Esophagus squamous epithelium (tissue), 5 donors: ENCODE results near the gene KCNH1. TPM values are rescaled to one million over a fixed set of nuclear protein-coding genes. Genes with fewer than 3 reads are reported as not detected.

Experiments
- DNase-seq: peaks from one replicate; lab custom pipeline; 2025; lab: John Stamatoyannopoulos, UW
- H3K27ac ChIP-seq, 4 donors: fragments of 200-600 bp; sonication (generic); one replicate each; pipeline ENCODE4 v1.5.1; 2016 to 2019; ENCODE audit warnings: mild to moderate bottlenecking in 1 of 4
- H3K27me3 ChIP-seq, 4 donors: fragments of 200-600 bp; sonication (generic); 1 replicate in 3 of 4; 2 replicates in 1 of 4; pipeline versions ENCODE4 v1.5.1 to v1.6.0; 2017 to 2021; ENCODE audit warnings: antibody characterized with exemption in 1 of 4
- H3K36me3 ChIP-seq, 3 donors: fragments of 200-600 bp; sonication (generic); one replicate each; pipeline ENCODE4 v1.5.1; 2016 to 2019
- H3K4me1 ChIP-seq, 3 donors: fragments of 200-600 bp; sonication (generic); one replicate each; pipeline ENCODE4 v1.5.1; 2017 to 2019
- H3K4me3 ChIP-seq, 4 donors: fragments of 200-600 bp; sonication (generic); 1 replicate in 3 of 4; 2 replicates in 1 of 4; pipeline ENCODE4 v1.5.1; 2016 to 2019; ENCODE audit warnings: mild to moderate bottlenecking in 2 of 4, moderate library complexity in 1 of 4
- H3K9me3 ChIP-seq, 3 donors: fragments of 200-600 bp; sonication (generic); one replicate each; pipeline ENCODE4 v1.5.1; 2016 to 2019
- CTCF ChIP-seq, 6 experiments: fragments of 450-650 bp in 4 of 6; fragments of 200-600 bp in 2 of 6; sonication (generic) in 2 of 6; IDR thresholded peaks; one replicate each; pipeline ENCODE4 v1.5.1; 2016 to 2019; ENCODE audit warnings: antibody characterized with exemption in 6 of 6, mild to moderate bottlenecking in 4 of 6, moderate library complexity in 4 of 6
- POLR2A ChIP-seq, 4 donors: fragments of 450-650 bp; IDR thresholded peaks; one replicate each; pipeline ENCODE4 v1.6.1; 2017; ENCODE audit warnings: antibody characterized with exemption in 4 of 4, mild to moderate bottlenecking in 4 of 4, moderate library complexity in 3 of 4
- WGBS, 2 donors: methylation state at CpG; one replicate each; pipeline ENCODE4 v1.1.5; 2018; 5-methylcytosine and 5-hydroxymethylcytosine counted together
- intact Hi-C: fragments of 100-400 bp; cut with DNase I; formaldehyde crosslinking; loops from one replicate; pipeline ENCODE4 v1.15.0; 2022
- total RNA-seq, 4 donors: library from RNA; depleted of rRNA; stranded (reverse); fragments of >200 nt; gene quantifications; one replicate each; pipeline ENCODE4 v1.1.0, GENCODE V29; 2016
- donor health status: DM: yes; HTN: yes; CAD: no.

Gene KCNH1
- total RNA-seq, 4 donors from 2014 or later, result 0.57 to 1.0 (median 0.83) TPM; not detected in 1

- Histone ChIP-seq H3K4me3 (no peak overlapping the region), H3K4me1 (no peaks in the 10 kb centered on the region), H3K9me3 (peaks cover 0 to 11% (median 0%) of the 10 kb centered on the region in 3 donors), H3K36me3 (no peaks in the 10 kb centered on the region), H3K27ac (no peak overlapping the region), H3K27me3 (peaks cover 0 to 14% (median 0%) of the 10 kb centered on the region in 4 donors)
- WGBS, 2 donors, result 70 to 79% methylated on average over 1 of the region's 1 CpG
- intact Hi-C loops, result no loop called here
- TF ChIP-seq POLR2A (IDR thresholded peaks at IDR 0.05), result no peak
- no peak for TF ChIP-seq CTCF (IDR thresholded peaks at IDR 0.05)
- no peak for DNase-seq
Measured at GRCh38 chr1:211158866-211159265, 24.9 kb upstream of the KCNH1 start.

- no peak for DNase-seq
- no peak overlapping the region for H3K4me3 ChIP-seq
- intact Hi-C loops, result no loop called here
- no peaks in the 10 kb centered on the region for H3K36me3 ChIP-seq
- H3K27ac ChIP-seq, result no peak overlapping the region
- H3K4me1 ChIP-seq, result no peaks in the 10 kb centered on the region
- 79 to 90% methylated on average over 2 of the region's 2 CpGs for WGBS, 2 donors
- no peak for TF ChIP-seq POLR2A (IDR thresholded peaks at IDR 0.05)
- TF ChIP-seq CTCF (IDR thresholded peaks at IDR 0.05), result no peak
- H3K27me3 ChIP-seq, result no peaks in the 10 kb centered on the region
- peaks cover 0 to 11% (median 0%) of the 10 kb centered on the region in 3 donors for H3K9me3 ChIP-seq
Measured at GRCh38 chr1:211155040-211155439, 21.1 kb upstream of the KCNH1 start.

GRCh38 chr1:211153932-211154331, 20.0 kb upstream of the KCNH1 start:
- peaks cover 0 to 11% (median 0%) of the 10 kb centered on the region in 3 donors for H3K9me3 ChIP-seq
- no peaks in the 10 kb centered on the region for H3K27me3 ChIP-seq
- intact Hi-C loops, result no loop called here
- no peaks in the 10 kb centered on the region for H3K36me3 ChIP-seq
- DNase-seq, result no peak
- TF ChIP-seq POLR2A (IDR thresholded peaks at IDR 0.05), result no peak
- TF ChIP-seq CTCF (IDR thresholded peaks at IDR 0.05), result no peak
- 30 to 42% methylated on average over 1 of the region's 1 CpG for WGBS, 2 donors
- H3K27ac ChIP-seq, result no peak overlapping the region
- no peak overlapping the region for H3K4me3 ChIP-seq
- H3K4me1 ChIP-seq, result no peaks in the 10 kb centered on the region

GRCh38 chr1:211148366-211148765, 14.4 kb upstream of the KCNH1 start:
- Histone ChIP-seq H3K4me3 (no peak overlapping the region), H3K27ac (no peak overlapping the region), H3K9me3 (no peaks in the 10 kb centered on the region), H3K36me3 (no peaks in the 10 kb centered on the region), H3K4me1 (no peaks in the 10 kb centered on the region), H3K27me3 (peaks cover 0 to 11% (median 0%) of the 10 kb centered on the region in 4 donors)
- no peak for DNase-seq
- no peak for TF ChIP-seq CTCF (IDR thresholded peaks at IDR 0.05)
- TF ChIP-seq POLR2A (IDR thresholded peaks at IDR 0.05), result no peak
- intact Hi-C loops, result no loop called here
- 33 to 56% methylated on average over 4 to 5 of the region's 5 CpGs for WGBS, 2 donors

- no peak for TF ChIP-seq POLR2A (IDR thresholded peaks at IDR 0.05)
- TF ChIP-seq CTCF (IDR thresholded peaks at IDR 0.05), result no peak
- Histone ChIP-seq H3K4me1 (no peaks in the 10 kb centered on the region), H3K4me3 (no peak overlapping the region), H3K9me3 (no peaks in the 10 kb centered on the region), H3K36me3 (no peaks in the 10 kb centered on the region), H3K27me3 (peaks cover 0 to 25% (median 0%) of the 10 kb centered on the region in 4 donors), H3K27ac (no peak overlapping the region)
- 30 to 45% methylated on average over 4 of the region's 4 CpGs for WGBS, 2 donors
- no peak for DNase-seq
- intact Hi-C loops, result no loop called here
Measured at GRCh38 chr1:211145944-211146343, 12.0 kb upstream of the KCNH1 start.
